Skin of body (tissue), 2 donors: ENCODE measurements around the gene KNDC1. TPM values are rescaled to one million over a fixed set of nuclear protein-coding genes. Genes with fewer than 3 reads are reported as not detected.

ENCODE experiments used
- DNase-seq: peaks from one replicate; lab custom pipeline; 2025; lab: John Stamatoyannopoulos, UW
- total RNA-seq: library from RNA; depleted of rRNA; stranded (reverse); fragments of >200 nt; gene quantifications from one replicate; pipeline ENCODE4 v1.2.3, GENCODE V29; 2014

KNDC1 gene
- total RNA-seq, 1 donor from 2014 or later: 1.1 TPM

- DNase-seq: no peak
Measured at GRCh38 chr10:133204226-133205015, 44.4 kb downstream of the KNDC1 start.

GRCh38 chr10:133205146-133205545 lies 45.1 kb downstream of the KNDC1 start:
- DNase-seq: no peak

GRCh38 chr10:133206356-133207040 lies 46.5 kb downstream of the KNDC1 start:
- DNase-seq: no peak

- no peak for DNase-seq
Measured at GRCh38 chr10:133207041-133207600, 47.1 kb downstream of the KNDC1 start.

- no peak for DNase-seq
Measured at GRCh38 chr10:133207627-133208026, 47.6 kb downstream of the KNDC1 start.

GRCh38 chr10:133208466-133208865 lies 48.4 kb downstream of the KNDC1 start:
- DNase-seq: no peak

GRCh38 chr10:133209117-133209516 lies 49.1 kb downstream of the KNDC1 start:
- no peak for DNase-seq

- DNase-seq: no peak
Measured at GRCh38 chr10:133209641-133210040, 49.6 kb downstream of the KNDC1 start.

GRCh38 chr10:133210398-133211140 lies 50.5 kb downstream of the KNDC1 start:
- no peak for DNase-seq

GRCh38 chr10:133211141-133211830 lies 51.3 kb downstream of the KNDC1 start:
- DNase-seq: no peak

GRCh38 chr10:133211959-133212852 lies 52.2 kb downstream of the KNDC1 start:
- no peak for DNase-seq

- no peak for DNase-seq
Measured at GRCh38 chr10:133212853-133213494, 53.0 kb downstream of the KNDC1 start.

GRCh38 chr10:133213641-133214467 lies 53.8 kb downstream of the KNDC1 start:
- DNase-seq: no peak

- DNase-seq: no peak
Measured at GRCh38 chr10:133214468-133215410, 54.7 kb downstream of the KNDC1 start.

- no peak for DNase-seq
Measured at GRCh38 chr10:133215586-133215985, 55.6 kb downstream of the KNDC1 start.

- DNase-seq: no peak
Measured at GRCh38 chr10:133216776-133217175, 56.8 kb downstream of the KNDC1 start.

GRCh38 chr10:133217800-133218589 lies 58.0 kb downstream of the KNDC1 start:
- DNase-seq: no peak
